ENCODE measurements around the gene MMP28. TPM values are rescaled to one million over a fixed set of nuclear protein-coding genes. Genes with fewer than 3 reads are reported as not detected.
A peak's percentile ranks its signal among the peaks of the same experiment; 100 is the strongest.

Gene MMP28
- total RNA-seq, 1 donor from 2014 or later: 4.2 TPM

- H3K4me3 ChIP-seq (ENCODE audit: low read length in 3 of 3): peak overlapping the region in 1 of 3 donors; percentile 72
Observed at GRCh38 chr17:35730400-35731005, 64.9 kb downstream of the MMP28 start.

GRCh38 chr17:35729405-35729833, 66.0 kb downstream of the MMP28 start:
- H3K9ac ChIP-seq (ENCODE audit: low read depth in 1 of 3, low read length in 3 of 3): no peak overlapping the region

More at GRCh38 chr17:35730400-35731005, 64.9 kb downstream of the MMP28 start:
- H3K27ac ChIP-seq (ENCODE audit: low read depth, low read length): no peak overlapping the region
- no peak overlapping the region for H3K9ac ChIP-seq (ENCODE audit: low read depth in 1 of 3, low read length in 3 of 3)
- no peaks in the 10 kb centered on the region for H3K9me3 ChIP-seq (ENCODE audit: control insufficient read depth in 3 of 3, low read length in 3 of 3)
- peaks cover 12 to 25% (median 24%) of the 10 kb centered on the region in 3 donors for H3K4me1 ChIP-seq (ENCODE audit: control insufficient read depth in 3 of 3, insufficient read depth in 3 of 3, low read length in 3 of 3)
- H3K36me3 ChIP-seq (ENCODE audit: control insufficient read depth in 3 of 3, insufficient read depth in 3 of 3, low read length in 3 of 3): peaks cover 0 to 8% (median 6%) of the 10 kb centered on the region in 3 donors
- no peaks in the 10 kb centered on the region for H3K27me3 ChIP-seq (ENCODE audit: control insufficient read depth in 3 of 3, insufficient read depth in 3 of 3, low read length in 3 of 3)

GRCh38 chr17:35728551-35728950, 66.9 kb downstream of the MMP28 start:
- H3K27me3 ChIP-seq (ENCODE audit: control insufficient read depth in 3 of 3, insufficient read depth in 3 of 3, low read length in 3 of 3): no peaks in the 10 kb centered on the region
- no peak overlapping the region for H3K9ac ChIP-seq (ENCODE audit: low read depth in 1 of 3, low read length in 3 of 3)
- H3K9me3 ChIP-seq (ENCODE audit: control insufficient read depth in 3 of 3, low read length in 3 of 3): no peaks in the 10 kb centered on the region
- peaks cover 18 to 27% (median 20%) of the 10 kb centered on the region in 3 donors for H3K36me3 ChIP-seq (ENCODE audit: control insufficient read depth in 3 of 3, insufficient read depth in 3 of 3, low read length in 3 of 3)
- no peak overlapping the region for H3K4me3 ChIP-seq (ENCODE audit: low read length in 3 of 3)
- peaks cover 12 to 25% (median 24%) of the 10 kb centered on the region in 3 donors for H3K4me1 ChIP-seq (ENCODE audit: control insufficient read depth in 3 of 3, insufficient read depth in 3 of 3, low read length in 3 of 3)
- H3K27ac ChIP-seq (ENCODE audit: low read depth, low read length): no peak overlapping the region

More at GRCh38 chr17:35729405-35729833, 66.0 kb downstream of the MMP28 start:
- Histone ChIP-seq H3K9me3 (ENCODE audit: control insufficient read depth in 3 of 3, low read length in 3 of 3) (no peaks in the 10 kb centered on the region), H3K4me1 (ENCODE audit: control insufficient read depth in 3 of 3, insufficient read depth in 3 of 3, low read length in 3 of 3) (peaks cover 12 to 25% (median 24%) of the 10 kb centered on the region in 3 donors), H3K4me3 (ENCODE audit: low read length in 3 of 3) (no peak overlapping the region), H3K27ac (ENCODE audit: low read depth, low read length) (no peak overlapping the region), H3K27me3 (ENCODE audit: control insufficient read depth in 3 of 3, insufficient read depth in 3 of 3, low read length in 3 of 3) (no peaks in the 10 kb centered on the region), H3K36me3 (ENCODE audit: control insufficient read depth in 3 of 3, insufficient read depth in 3 of 3, low read length in 3 of 3) (peaks cover 9 to 19% (median 12%) of the 10 kb centered on the region in 3 donors)

GRCh38 chr17:35727635-35728034, 67.8 kb downstream of the MMP28 start:
- H3K27ac ChIP-seq (ENCODE audit: low read depth, low read length): no peak overlapping the region
- no peak overlapping the region for H3K9ac ChIP-seq (ENCODE audit: low read depth in 1 of 3, low read length in 3 of 3)
- H3K4me3 ChIP-seq (ENCODE audit: low read length in 3 of 3): no peak overlapping the region
- peaks cover 21 to 33% (median 23%) of the 10 kb centered on the region in 3 donors for H3K36me3 ChIP-seq (ENCODE audit: control insufficient read depth in 3 of 3, insufficient read depth in 3 of 3, low read length in 3 of 3)
- H3K4me1 ChIP-seq (ENCODE audit: control insufficient read depth in 3 of 3, insufficient read depth in 3 of 3, low read length in 3 of 3): peaks cover 12 to 24% (median 22%) of the 10 kb centered on the region in 3 donors
- no peaks in the 10 kb centered on the region for H3K27me3 ChIP-seq (ENCODE audit: control insufficient read depth in 3 of 3, insufficient read depth in 3 of 3, low read length in 3 of 3)
- H3K9me3 ChIP-seq (ENCODE audit: control insufficient read depth in 3 of 3, low read length in 3 of 3): no peaks in the 10 kb centered on the region

- Histone ChIP-seq H3K4me3 (ENCODE audit: low read length in 3 of 3) (no peak overlapping the region), H3K9ac (ENCODE audit: low read depth in 1 of 3, low read length in 3 of 3) (no peak overlapping the region), H3K36me3 (ENCODE audit: control insufficient read depth in 3 of 3, insufficient read depth in 3 of 3, low read length in 3 of 3) (peaks cover 21 to 33% (median 23%) of the 10 kb centered on the region in 3 donors), H3K27me3 (ENCODE audit: control insufficient read depth in 3 of 3, insufficient read depth in 3 of 3, low read length in 3 of 3) (no peaks in the 10 kb centered on the region), H3K9me3 (ENCODE audit: control insufficient read depth in 3 of 3, low read length in 3 of 3) (no peaks in the 10 kb centered on the region), H3K27ac (ENCODE audit: low read depth, low read length) (no peak overlapping the region), H3K4me1 (ENCODE audit: control insufficient read depth in 3 of 3, insufficient read depth in 3 of 3, low read length in 3 of 3) (peaks cover 9 to 24% (median 17%) of the 10 kb centered on the region in 3 donors)
Observed at GRCh38 chr17:35726953-35727460, 68.4 kb downstream of the MMP28 start.

GRCh38 chr17:35726127-35726952, 69.1 kb downstream of the MMP28 start:
- H3K36me3 ChIP-seq (ENCODE audit: control insufficient read depth in 3 of 3, insufficient read depth in 3 of 3, low read length in 3 of 3): peaks cover 21 to 33% (median 25%) of the 10 kb centered on the region in 3 donors
- H3K9ac ChIP-seq (ENCODE audit: low read depth in 1 of 3, low read length in 3 of 3): no peak overlapping the region

GRCh38 chr17:35725802-35726126, 69.7 kb downstream of the MMP28 start:
- H3K4me1 ChIP-seq (ENCODE audit: control insufficient read depth in 3 of 3, insufficient read depth in 3 of 3, low read length in 3 of 3): peaks cover 2 to 18% (median 10%) of the 10 kb centered on the region in 3 donors
- no peak overlapping the region for H3K4me3 ChIP-seq (ENCODE audit: low read length in 3 of 3)
- no peaks in the 10 kb centered on the region for H3K27me3 ChIP-seq (ENCODE audit: control insufficient read depth in 3 of 3, insufficient read depth in 3 of 3, low read length in 3 of 3)
- H3K9me3 ChIP-seq (ENCODE audit: control insufficient read depth in 3 of 3, low read length in 3 of 3): no peaks in the 10 kb centered on the region
- peaks cover 21 to 33% (median 27%) of the 10 kb centered on the region in 3 donors for H3K36me3 ChIP-seq (ENCODE audit: control insufficient read depth in 3 of 3, insufficient read depth in 3 of 3, low read length in 3 of 3)
- no peak overlapping the region for H3K9ac ChIP-seq (ENCODE audit: low read depth in 1 of 3, low read length in 3 of 3)
- no peak overlapping the region for H3K27ac ChIP-seq (ENCODE audit: low read depth, low read length)

More at GRCh38 chr17:35726127-35726952, 69.1 kb downstream of the MMP28 start:
- H3K27ac ChIP-seq (ENCODE audit: low read depth, low read length): no peak overlapping the region
- no peaks in the 10 kb centered on the region for H3K9me3 ChIP-seq (ENCODE audit: control insufficient read depth in 3 of 3, low read length in 3 of 3)
- peaks cover 8 to 23% (median 16%) of the 10 kb centered on the region in 3 donors for H3K4me1 ChIP-seq (ENCODE audit: control insufficient read depth in 3 of 3, insufficient read depth in 3 of 3, low read length in 3 of 3)
- no peaks in the 10 kb centered on the region for H3K27me3 ChIP-seq (ENCODE audit: control insufficient read depth in 3 of 3, insufficient read depth in 3 of 3, low read length in 3 of 3)
- no peak overlapping the region for H3K4me3 ChIP-seq (ENCODE audit: low read length in 3 of 3)

GRCh38 chr17:35725058-35725457, 70.4 kb downstream of the MMP28 start:
- peaks cover 21 to 33% (median 27%) of the 10 kb centered on the region in 3 donors for H3K36me3 ChIP-seq (ENCODE audit: control insufficient read depth in 3 of 3, insufficient read depth in 3 of 3, low read length in 3 of 3)
- no peaks in the 10 kb centered on the region for H3K27me3 ChIP-seq (ENCODE audit: control insufficient read depth in 3 of 3, insufficient read depth in 3 of 3, low read length in 3 of 3)
- no peak overlapping the region for H3K4me3 ChIP-seq (ENCODE audit: low read length in 3 of 3)
- no peak overlapping the region for H3K9ac ChIP-seq (ENCODE audit: low read depth in 1 of 3, low read length in 3 of 3)
- H3K27ac ChIP-seq (ENCODE audit: low read depth, low read length): no peak overlapping the region
- peaks cover 0 to 14% (median 8%) of the 10 kb centered on the region in 3 donors for H3K4me1 ChIP-seq (ENCODE audit: control insufficient read depth in 3 of 3, insufficient read depth in 3 of 3, low read length in 3 of 3)
- H3K9me3 ChIP-seq (ENCODE audit: control insufficient read depth in 3 of 3, low read length in 3 of 3): no peaks in the 10 kb centered on the region

- no peaks in the 10 kb centered on the region for H3K9me3 ChIP-seq (ENCODE audit: control insufficient read depth in 3 of 3, low read length in 3 of 3)
- H3K9ac ChIP-seq (ENCODE audit: low read depth in 1 of 3, low read length in 3 of 3): no peak overlapping the region
- H3K4me3 ChIP-seq (ENCODE audit: low read length in 3 of 3): no peak overlapping the region
- H3K27ac ChIP-seq (ENCODE audit: low read depth, low read length): no peak overlapping the region
- H3K4me1 ChIP-seq (ENCODE audit: control insufficient read depth in 3 of 3, insufficient read depth in 3 of 3, low read length in 3 of 3): peaks cover 0 to 14% (median 8%) of the 10 kb centered on the region in 3 donors
- peaks cover 21 to 40% (median 30%) of the 10 kb centered on the region in 3 donors for H3K36me3 ChIP-seq (ENCODE audit: control insufficient read depth in 3 of 3, insufficient read depth in 3 of 3, low read length in 3 of 3)
- H3K27me3 ChIP-seq (ENCODE audit: control insufficient read depth in 3 of 3, insufficient read depth in 3 of 3, low read length in 3 of 3): no peaks in the 10 kb centered on the region
Observed at GRCh38 chr17:35723735-35724134, 71.7 kb downstream of the MMP28 start.
